Colonic mucosa (tissue), 4 donors: Measurements from ENCODE around the gene UNK. TPM values are rescaled to one million over a fixed set of nuclear protein-coding genes. Genes with fewer than 3 reads are reported as not detected.

Source experiments
- DNase-seq: peaks from one replicate; pipeline ENCODE4 v3.0.0-alpha.2; 2020
- H3K27ac ChIP-seq: fragments of 200-600 bp; one replicate; pipeline ENCODE4 v1.8.0; 2021
- H3K27me3 ChIP-seq: fragments of 200-600 bp; one replicate; pipeline ENCODE4 v1.8.0; 2021
- H3K36me3 ChIP-seq: fragments of 200-600 bp; one replicate; pipeline ENCODE4 v1.8.0; 2021
- H3K4me1 ChIP-seq: fragments of 200-600 bp; one replicate; pipeline ENCODE4 v1.8.0; 2021; ENCODE audit warnings: mild to moderate bottlenecking
- H3K4me3 ChIP-seq: fragments of 200-600 bp; one replicate; pipeline ENCODE4 v1.8.0; 2021
- H3K9ac ChIP-seq, 2 donors: one replicate each; pipeline ENCODE4 v1.7.0; 2013; ENCODE audit warnings: control low read depth in 2 of 2, low read depth in 2 of 2, low read length in 2 of 2
- H3K9me3 ChIP-seq: fragments of 200-600 bp; one replicate; pipeline ENCODE4 v1.8.0; 2021
- CTCF ChIP-seq: fragments of 200-600 bp; IDR thresholded peaks from one replicate; pipeline ENCODE4 v1.8.0; 2022; ENCODE audit warnings: antibody characterized with exemption, mild to moderate bottlenecking
- intact Hi-C: fragments of 100-400 bp; cut with DNase I; formaldehyde crosslinking; loops from one replicate; pipeline ENCODE4 v1.14.1; 2022
- total RNA-seq, 2 donors: library from RNA; stranded (reverse); fragmentation: NEBNext Ultra II Directional in 1 of 2; extraction: Animal tissue kit (Norgen Biotek cat#: 25700) in 1 of 2; gene quantifications; one replicate each; pipeline ENCODE4 v1.2.1, GENCODE V29; 2021
- donor health status: healthy.
- donor health status: DM: no; HTN: no; CAD: no.
- donor health status: DM: no; HTN: no; CAD: no.

The UNK gene
- total RNA-seq, 2 donors from 2014 or later = 18.4 to 26.0 TPM

- intact Hi-C loops = no loop called here
- Histone ChIP-seq H3K27ac (peak overlapping the region; percentile 36), H3K9ac (peak overlapping the region in 1 of 2 donors; percentile 21), H3K4me1 (peaks cover 4% of the 10 kb centered on the region), H3K9me3 (no peaks in the 10 kb centered on the region), H3K4me3 (no peak overlapping the region), H3K36me3 (no peaks in the 10 kb centered on the region), H3K27me3 (no peaks in the 10 kb centered on the region)
- no peak for TF ChIP-seq CTCF
- DNase-seq = no peak
Measured at GRCh38 chr17:75832164-75832651, 47.6 kb downstream of the UNK start.

GRCh38 chr17:75832652-75833400 lies 48.2 kb downstream of the UNK start:
- Histone ChIP-seq H3K4me3 (no peak overlapping the region), H3K27ac (peak overlapping the region; percentile 36)

GRCh38 chr17:75834279-75834920 lies 49.8 kb downstream of the UNK start:
- TF ChIP-seq CTCF = no peak
- Histone ChIP-seq H3K9me3 (no peaks in the 10 kb centered on the region), H3K27me3 (no peaks in the 10 kb centered on the region), H3K4me1 (no peaks in the 10 kb centered on the region), H3K9ac (no peak overlapping the region), H3K4me3 (no peak overlapping the region), H3K27ac (no peak overlapping the region), H3K36me3 (no peaks in the 10 kb centered on the region)
- intact Hi-C loops = no loop called here
- no peak for DNase-seq

More at GRCh38 chr17:75832652-75833400, 48.2 kb downstream of the UNK start:
- H3K27me3 ChIP-seq = no peaks in the 10 kb centered on the region
- H3K9ac ChIP-seq = peak overlapping the region in 1 of 2 donors; percentile 21
- no peaks in the 10 kb centered on the region for H3K36me3 ChIP-seq
- H3K9me3 ChIP-seq = no peaks in the 10 kb centered on the region
- intact Hi-C loops = no loop called here
- DNase-seq = no peak
- peaks cover 3% of the 10 kb centered on the region for H3K4me1 ChIP-seq
- TF ChIP-seq CTCF = no peak

- no peak overlapping the region for H3K27ac ChIP-seq
- DNase-seq = no peak
- no peaks in the 10 kb centered on the region for H3K4me1 ChIP-seq
- no peak overlapping the region for H3K4me3 ChIP-seq
- H3K9ac ChIP-seq = no peak overlapping the region
- intact Hi-C loops = no loop called here
- TF ChIP-seq CTCF = no peak
- no peaks in the 10 kb centered on the region for H3K36me3 ChIP-seq
- no peaks in the 10 kb centered on the region for H3K27me3 ChIP-seq
- H3K9me3 ChIP-seq = no peaks in the 10 kb centered on the region
Measured at GRCh38 chr17:75834928-75835653, 50.5 kb downstream of the UNK start.

- no peak for DNase-seq
- Histone ChIP-seq H3K4me1 (no peaks in the 10 kb centered on the region), H3K27me3 (no peaks in the 10 kb centered on the region), H3K27ac (no peak overlapping the region), H3K36me3 (no peaks in the 10 kb centered on the region), H3K9me3 (no peaks in the 10 kb centered on the region), H3K9ac (no peak overlapping the region), H3K4me3 (no peak overlapping the region)
- TF ChIP-seq CTCF = no peak
- intact Hi-C loops = no loop called here
Measured at GRCh38 chr17:75835654-75835987, 51.0 kb downstream of the UNK start.
